ENCODE results near the gene SP8.
"Not testable (repeated sequence)": the region's sequence is repeated elsewhere in the genome, so short reads cannot be mapped to it uniquely, and the experiment has no call there.

The SP8 gene

DNA sequence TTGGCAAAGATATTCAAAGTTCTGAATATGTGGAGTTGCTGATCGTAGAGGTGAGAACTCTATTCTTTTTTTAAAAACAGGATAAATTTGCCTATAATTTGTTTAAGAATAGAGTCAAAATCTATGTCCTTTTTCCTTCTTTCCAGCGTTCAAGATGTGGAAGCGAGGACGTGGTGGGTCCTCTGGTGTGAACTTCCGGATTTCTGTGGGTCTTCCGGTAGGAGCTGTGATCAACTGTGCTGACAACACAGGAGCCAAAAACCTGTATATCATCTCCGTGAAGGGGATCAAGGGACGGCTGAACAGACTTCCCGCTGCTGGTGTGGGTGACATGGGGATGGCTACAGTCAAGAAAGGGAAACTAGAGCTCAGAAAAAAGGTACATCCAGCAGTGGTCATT, 40.5 kb upstream of the SP8 start:
- DNase-seq (ENCODE audit: extremely low read depth, low read depth): no peak
- TF ChIP-seq, protein P1, sequence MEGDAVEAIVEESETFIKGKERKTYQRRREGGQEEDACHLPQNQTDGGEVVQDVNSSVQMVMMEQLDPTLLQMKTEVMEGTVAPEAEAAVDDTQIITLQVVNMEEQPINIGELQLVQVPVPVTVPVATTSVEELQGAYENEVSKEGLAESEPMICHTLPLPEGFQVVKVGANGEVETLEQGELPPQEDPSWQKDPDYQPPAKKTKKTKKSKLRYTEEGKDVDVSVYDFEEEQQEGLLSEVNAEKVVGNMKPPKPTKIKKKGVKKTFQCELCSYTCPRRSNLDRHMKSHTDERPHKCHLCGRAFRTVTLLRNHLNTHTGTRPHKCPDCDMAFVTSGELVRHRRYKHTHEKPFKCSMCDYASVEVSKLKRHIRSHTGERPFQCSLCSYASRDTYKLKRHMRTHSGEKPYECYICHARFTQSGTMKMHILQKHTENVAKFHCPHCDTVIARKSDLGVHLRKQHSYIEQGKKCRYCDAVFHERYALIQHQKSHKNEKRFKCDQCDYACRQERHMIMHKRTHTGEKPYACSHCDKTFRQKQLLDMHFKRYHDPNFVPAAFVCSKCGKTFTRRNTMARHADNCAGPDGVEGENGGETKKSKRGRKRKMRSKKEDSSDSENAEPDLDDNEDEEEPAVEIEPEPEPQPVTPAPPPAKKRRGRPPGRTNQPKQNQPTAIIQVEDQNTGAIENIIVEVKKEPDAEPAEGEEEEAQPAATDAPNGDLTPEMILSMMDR (IDR thresholded peaks at IDR 0.05; ENCODE audit: low read depth, low read length): no peak

DNA sequence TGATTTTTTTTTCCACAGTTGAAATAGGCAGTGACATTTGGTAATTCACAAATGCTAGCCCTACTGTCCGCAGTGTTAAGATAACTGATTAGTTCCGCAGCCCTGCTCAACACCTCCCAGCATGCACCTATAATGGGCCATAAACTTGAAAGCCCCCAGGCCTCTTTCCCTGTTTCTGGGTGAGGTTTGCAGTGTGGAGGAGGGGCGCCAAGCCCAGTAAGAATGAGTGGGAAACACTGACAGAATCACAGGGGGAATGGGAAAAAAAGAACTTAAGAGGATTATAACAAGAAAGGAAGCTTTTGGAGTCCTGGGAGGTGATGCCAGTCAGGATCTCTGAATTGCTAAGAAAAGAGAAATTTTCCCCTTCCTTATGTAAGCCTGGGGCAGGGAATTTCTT, 39.6 kb upstream of the SP8 start:
- DNase-seq (ENCODE audit: extremely low read depth, low read depth): no peak
- TF ChIP-seq, protein P1 (IDR thresholded peaks at IDR 0.05; ENCODE audit: low read depth, low read length): no peak

GRCh38 chr7:20825555-20825954, 38.9 kb upstream of the SP8 start:
- TF ChIP-seq, protein P1 (IDR thresholded peaks at IDR 0.05; ENCODE audit: low read depth, low read length): no peak
- no peak for DNase-seq (ENCODE audit: extremely low read depth, low read depth)

DNA sequence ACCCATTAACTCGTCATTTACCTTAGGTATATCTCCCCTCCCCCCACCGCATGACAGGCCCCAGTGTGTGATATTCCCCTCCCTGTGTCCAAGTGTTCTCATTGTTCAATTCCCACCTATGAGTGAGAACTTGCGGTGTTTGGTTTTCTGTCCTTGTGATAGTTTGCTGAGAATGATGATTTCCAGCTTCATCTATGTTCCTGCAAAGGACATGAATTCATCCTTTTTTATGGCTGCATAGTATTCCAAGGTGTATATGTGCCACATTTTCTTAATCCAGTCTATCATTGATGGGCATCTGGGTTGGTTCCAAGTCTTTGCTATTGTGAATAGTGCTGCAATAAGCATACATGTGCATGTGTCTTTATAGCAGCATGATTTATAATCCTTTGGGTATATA, 34.7 kb upstream of the SP8 start:
- not testable (repeated sequence) for DNase-seq (ENCODE audit: extremely low read depth, low read depth)

DNA sequence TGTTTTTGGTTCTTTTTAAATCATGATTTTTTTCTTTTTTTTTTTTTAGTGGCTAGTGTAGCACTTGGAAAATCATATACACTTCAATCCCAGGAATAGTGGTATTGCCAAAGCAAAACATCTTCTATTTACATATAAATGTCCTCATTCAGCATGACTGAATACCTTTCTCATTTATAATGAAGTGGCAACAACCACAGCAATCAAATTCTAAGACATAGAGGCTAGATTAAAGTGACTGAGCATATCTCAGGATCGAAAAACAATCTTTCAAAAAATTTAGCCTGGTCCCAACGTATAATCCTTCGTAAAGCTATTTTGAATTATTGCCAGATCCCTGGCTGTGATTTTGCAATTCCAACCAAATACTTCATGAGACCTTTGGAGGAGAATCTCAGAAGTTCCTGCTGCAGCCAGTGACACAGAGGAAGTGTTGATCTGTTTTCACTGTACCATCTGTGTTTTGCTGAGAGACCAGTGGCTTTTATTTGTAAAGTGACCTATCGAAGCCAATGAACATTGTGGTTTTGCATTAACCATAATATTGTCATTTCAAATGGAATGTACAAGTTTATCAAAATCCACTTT, 29.8 kb upstream of the SP8 start:
- no peak for DNase-seq (ENCODE audit: extremely low read depth, low read depth)
- TF ChIP-seq, protein P1 (IDR thresholded peaks at IDR 0.05; ENCODE audit: low read depth, low read length): no peak

DNA sequence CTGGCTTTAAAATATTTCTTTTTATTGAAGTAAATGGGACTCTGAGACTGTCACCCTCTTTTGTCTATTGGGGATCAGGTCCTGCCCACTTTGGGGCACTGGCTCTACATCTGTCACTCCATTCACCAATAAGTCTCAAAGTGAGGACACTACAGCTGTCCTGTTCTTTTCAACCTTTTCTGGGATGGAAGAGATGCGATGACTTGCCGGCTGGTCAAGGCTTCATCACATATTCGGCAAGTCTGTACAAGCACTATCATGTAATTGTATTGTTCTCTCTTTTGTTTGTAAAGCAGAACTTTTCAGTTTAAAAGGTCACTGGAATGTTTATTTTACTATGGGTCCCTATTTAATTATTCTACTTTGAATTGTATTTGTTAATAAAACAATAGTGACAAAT, 17.7 kb upstream of the SP8 start:
- TF ChIP-seq, protein P1 (IDR thresholded peaks at IDR 0.05; ENCODE audit: low read depth, low read length): no peak
- no peak for DNase-seq (ENCODE audit: extremely low read depth, low read depth)

DNA sequence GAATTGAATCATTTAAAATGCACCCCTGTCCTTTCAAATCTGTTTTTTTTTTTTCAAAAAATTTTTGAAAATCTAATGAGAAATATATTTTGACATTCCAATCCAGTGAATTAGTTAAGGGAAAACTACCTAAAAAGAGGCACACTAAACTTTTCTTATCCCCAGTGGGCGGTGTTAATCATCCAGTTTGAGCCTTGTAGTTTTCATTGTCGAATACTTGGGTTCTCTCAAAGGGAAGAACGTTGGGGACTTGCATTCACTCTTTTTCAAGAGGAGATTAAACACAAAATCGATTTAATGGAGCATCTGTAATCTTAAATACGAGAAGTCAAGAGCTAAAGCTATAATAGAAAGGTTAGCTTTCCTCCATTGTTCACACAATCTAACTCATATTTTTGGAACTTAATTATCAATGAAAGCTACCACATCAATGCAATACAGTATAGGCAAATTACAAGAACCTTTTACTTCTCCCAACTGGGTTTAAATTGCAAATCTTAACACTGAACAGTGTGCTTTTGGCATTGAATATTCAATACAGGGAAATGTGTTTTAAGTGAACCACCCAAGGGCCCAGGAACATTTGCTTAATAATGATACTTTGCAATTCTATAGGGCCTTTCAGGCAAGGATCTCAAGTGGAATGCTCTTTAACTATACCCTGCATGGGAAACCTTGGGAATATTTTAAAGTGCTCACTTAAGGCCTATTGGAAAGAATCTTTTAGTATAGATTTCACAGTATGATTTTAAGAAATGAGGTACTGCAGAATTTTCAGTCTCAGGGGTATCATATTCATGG, 13.1 kb upstream of the SP8 start:
- TF ChIP-seq, protein P1 (IDR thresholded peaks at IDR 0.05; ENCODE audit: low read depth, low read length): no peak
- DNase-seq (ENCODE audit: extremely low read depth, low read depth): no peak
